Measurements from ENCODE around the gene FLVCR2.

The FLVCR2 gene

DNA sequence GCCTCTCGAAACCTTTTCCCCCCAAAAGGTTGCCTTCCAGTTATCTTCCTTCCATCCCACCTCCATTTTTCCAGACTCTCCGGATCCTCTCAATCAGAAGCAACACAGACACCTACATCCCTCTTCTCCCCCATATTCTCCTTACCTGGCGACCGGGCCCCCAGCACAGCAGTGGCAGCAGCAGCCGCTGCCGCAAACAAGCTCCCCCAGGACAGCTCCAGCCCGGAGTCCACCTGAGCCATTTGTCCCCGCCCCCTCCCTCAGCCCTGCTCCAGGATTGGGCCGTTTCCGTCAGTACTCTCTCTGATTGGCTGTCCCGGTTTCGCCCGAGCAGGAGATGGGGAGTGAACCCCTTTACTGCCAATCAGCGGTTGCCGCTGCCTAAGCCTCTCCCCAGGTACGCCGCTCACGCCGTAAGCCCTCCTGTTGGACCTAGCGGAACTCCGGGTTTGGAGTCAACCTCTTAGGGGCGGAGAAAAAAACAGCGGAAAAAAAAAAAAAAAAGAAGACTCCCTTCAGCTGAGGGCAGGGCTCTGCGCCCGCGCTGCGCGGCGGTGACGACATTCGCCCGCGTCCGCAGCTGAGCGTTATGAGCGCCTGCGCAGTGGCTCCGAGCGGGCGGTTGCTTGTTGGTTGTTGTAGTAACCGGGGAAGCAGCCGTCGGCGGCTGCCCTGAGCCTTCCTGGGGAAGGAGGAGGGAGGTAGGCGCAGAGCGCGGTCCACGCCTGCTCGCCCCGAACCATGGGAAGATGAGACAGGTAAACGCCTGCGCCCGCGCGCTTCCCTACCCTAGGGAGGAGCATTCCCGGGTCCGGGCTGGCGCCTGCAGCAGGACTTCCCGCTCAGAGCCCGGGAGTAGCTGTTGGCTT lies 82.4 kb downstream of the FLVCR2 start, which contains the start of the genes ERG28 and TTLL5 (continued):
- peak; percentile 66 for TF ChIP-seq ZEB2 (tag by site-specific recombination; IDR thresholded peaks at IDR 0.05)

DNA sequence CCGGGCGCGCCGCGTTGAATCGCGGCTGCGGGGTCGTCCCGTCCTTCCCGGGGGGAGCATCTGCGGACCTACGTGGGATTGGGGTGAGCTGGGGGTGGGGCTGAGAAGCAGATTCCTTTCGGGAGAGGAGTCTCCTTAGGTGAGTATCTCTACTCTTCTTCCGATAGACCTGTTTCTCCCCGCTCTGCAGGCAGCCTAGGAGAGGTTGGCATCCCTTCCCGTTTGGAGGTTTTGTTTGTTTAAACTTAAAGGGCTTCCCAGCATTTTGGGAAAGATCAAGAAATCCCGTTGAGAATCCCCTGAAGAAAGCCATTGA lies 83.0 kb downstream of the FLVCR2 start:
- ChIA-PET POLR2A (interaction anchor here (0.6 to 1.9 kb wide), 9 partner anchors 11 to 329 kb away, joined by 3 to 19 read pairs (median 6); partner anchors contain the start of genes FLVCR2 and TGFB3), CTCF (interaction anchor here (0.6 to 13.9 kb wide), 5 partner anchors 52 to 1194 kb away, joined by 3 to 266 read pairs (median 4); partner anchors contain the start of genes FLVCR2 and TGFB3)
- no peaks in the 10 kb centered on the region for H3K9me3 ChIP-seq (ENCODE audit: control insufficient read depth, insufficient read depth, low read depth, low read length)
- H3K27ac ChIP-seq (ENCODE audit: extremely low read depth, low read depth, low read length), result peak overlapping the region; percentile 79
- peaks cover 3% of the 10 kb centered on the region; the same call in 1 of the 2 replicates for H3K4me1 ChIP-seq (ENCODE audit: control insufficient read depth, insufficient read depth, low read length)
- peaks cover 19 to 34% of the 10 kb centered on the region in 2 experiments for H3K36me3 ChIP-seq (ENCODE audit: control insufficient read depth in 2 of 2, insufficient read depth in 1 of 2, low read length in 2 of 2)
- H3K4me3 ChIP-seq (ENCODE audit: low read depth, low read length), result peak overlapping the region; percentile 96
- TF ChIP-seq, protein P1, sequence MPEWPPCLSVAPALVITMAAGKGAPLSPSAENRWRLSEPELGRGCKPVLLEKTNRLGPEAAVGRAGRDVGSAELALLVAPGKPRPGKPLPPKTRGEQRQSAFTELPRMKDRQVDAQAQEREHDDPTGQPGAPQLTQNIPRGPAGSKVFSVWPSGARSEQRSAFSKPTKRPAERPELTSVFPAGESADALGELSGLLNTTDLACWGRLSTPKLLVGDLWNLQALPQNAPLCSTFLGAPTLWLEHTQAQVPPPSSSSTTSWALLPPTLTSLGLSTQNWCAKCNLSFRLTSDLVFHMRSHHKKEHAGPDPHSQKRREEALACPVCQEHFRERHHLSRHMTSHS (tag by site-specific recombination; IDR thresholded peaks at IDR 0.05), result no peak
- TF ChIP-seq, protein P2, sequence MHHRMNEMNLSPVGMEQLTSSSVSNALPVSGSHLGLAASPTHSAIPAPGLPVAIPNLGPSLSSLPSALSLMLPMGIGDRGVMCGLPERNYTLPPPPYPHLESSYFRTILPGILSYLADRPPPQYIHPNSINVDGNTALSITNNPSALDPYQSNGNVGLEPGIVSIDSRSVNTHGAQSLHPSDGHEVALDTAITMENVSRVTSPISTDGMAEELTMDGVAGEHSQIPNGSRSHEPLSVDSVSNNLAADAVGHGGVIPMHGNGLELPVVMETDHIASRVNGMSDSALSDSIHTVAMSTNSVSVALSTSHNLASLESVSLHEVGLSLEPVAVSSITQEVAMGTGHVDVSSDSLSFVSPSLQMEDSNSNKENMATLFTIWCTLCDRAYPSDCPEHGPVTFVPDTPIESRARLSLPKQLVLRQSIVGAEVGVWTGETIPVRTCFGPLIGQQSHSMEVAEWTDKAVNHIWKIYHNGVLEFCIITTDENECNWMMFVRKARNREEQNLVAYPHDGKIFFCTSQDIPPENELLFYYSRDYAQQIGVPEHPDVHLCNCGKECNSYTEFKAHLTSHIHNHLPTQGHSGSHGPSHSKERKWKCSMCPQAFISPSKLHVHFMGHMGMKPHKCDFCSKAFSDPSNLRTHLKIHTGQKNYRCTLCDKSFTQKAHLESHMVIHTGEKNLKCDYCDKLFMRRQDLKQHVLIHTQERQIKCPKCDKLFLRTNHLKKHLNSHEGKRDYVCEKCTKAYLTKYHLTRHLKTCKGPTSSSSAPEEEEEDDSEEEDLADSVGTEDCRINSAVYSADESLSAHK (tag by site-specific recombination; IDR thresholded peaks at IDR 0.05), result no peak
- no peak for TF ChIP-seq ZNF202 (tag by site-specific recombination; IDR thresholded peaks at IDR 0.05; ENCODE audit: borderline replicate concordance)
- TF ChIP-seq ZBTB48 (tag by site-specific recombination; IDR thresholded peaks at IDR 0.05), result no peak
- TF ChIP-seq, protein P3, sequence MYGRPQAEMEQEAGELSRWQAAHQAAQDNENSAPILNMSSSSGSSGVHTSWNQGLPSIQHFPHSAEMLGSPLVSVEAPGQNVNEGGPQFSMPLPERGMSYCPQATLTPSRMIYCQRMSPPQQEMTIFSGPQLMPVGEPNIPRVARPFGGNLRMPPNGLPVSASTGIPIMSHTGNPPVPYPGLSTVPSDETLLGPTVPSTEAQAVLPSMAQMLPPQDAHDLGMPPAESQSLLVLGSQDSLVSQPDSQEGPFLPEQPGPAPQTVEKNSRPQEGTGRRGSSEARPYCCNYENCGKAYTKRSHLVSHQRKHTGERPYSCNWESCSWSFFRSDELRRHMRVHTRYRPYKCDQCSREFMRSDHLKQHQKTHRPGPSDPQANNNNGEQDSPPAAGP (tag by site-specific recombination; IDR thresholded peaks at IDR 0.05), result no peak
- TF ChIP-seq ZNF76 (tag by site-specific recombination; IDR thresholded peaks at IDR 0.05; ENCODE audit: borderline replicate concordance, low read depth), result 0 out of 2 replicates have a peak, but pooled peaks have one; percentile 53
- TF ChIP-seq ZNF621 (tag by site-specific recombination; IDR thresholded peaks at IDR 0.05), result no peak
- peak; percentile 79 for TF ChIP-seq IKZF3 (tag by site-specific recombination; IDR thresholded peaks at IDR 0.05)
- TF ChIP-seq ZNF350 (tag by site-specific recombination; IDR thresholded peaks at IDR 0.05), result no peak
- no peak for TF ChIP-seq ZNF138 (tag by site-specific recombination; IDR thresholded peaks at IDR 0.05; ENCODE audit: borderline replicate concordance)
- no peak for TF ChIP-seq KLF7 (tag by site-specific recombination; IDR thresholded peaks at IDR 0.05; ENCODE audit: borderline replicate concordance)
- TF ChIP-seq KLF10 (tag by site-specific recombination; IDR thresholded peaks at IDR 0.05), result no peak; the same call in 1 of the 2 replicates
- no peak for TF ChIP-seq ZNF274 (IDR thresholded peaks at IDR 0.05; ENCODE audit: low read length)
- TF ChIP-seq ZNF274 (tag by site-specific recombination; IDR thresholded peaks at IDR 0.05; ENCODE audit: borderline replicate concordance), result no peak
- TF ChIP-seq ZSCAN30 (tag by site-specific recombination; IDR thresholded peaks at IDR 0.05), result no peak
- TF ChIP-seq ZNF426 (tag by site-specific recombination; IDR thresholded peaks at IDR 0.05), result no peak
- no peak for TF ChIP-seq ZNF221 (tag by site-specific recombination; IDR thresholded peaks at IDR 0.05; ENCODE audit: borderline replicate concordance)
- TF ChIP-seq OSR2 (tag by site-specific recombination; IDR thresholded peaks at IDR 0.05), result 0 out of 2 replicates have a peak, but pooled peaks have one; percentile 50
- TF ChIP-seq, protein P4, sequence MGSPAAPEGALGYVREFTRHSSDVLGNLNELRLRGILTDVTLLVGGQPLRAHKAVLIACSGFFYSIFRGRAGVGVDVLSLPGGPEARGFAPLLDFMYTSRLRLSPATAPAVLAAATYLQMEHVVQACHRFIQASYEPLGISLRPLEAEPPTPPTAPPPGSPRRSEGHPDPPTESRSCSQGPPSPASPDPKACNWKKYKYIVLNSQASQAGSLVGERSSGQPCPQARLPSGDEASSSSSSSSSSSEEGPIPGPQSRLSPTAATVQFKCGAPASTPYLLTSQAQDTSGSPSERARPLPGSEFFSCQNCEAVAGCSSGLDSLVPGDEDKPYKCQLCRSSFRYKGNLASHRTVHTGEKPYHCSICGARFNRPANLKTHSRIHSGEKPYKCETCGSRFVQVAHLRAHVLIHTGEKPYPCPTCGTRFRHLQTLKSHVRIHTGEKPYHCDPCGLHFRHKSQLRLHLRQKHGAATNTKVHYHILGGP (tag by site-specific recombination; IDR thresholded peaks at IDR 0.05), result no peak
- TF ChIP-seq, protein P5, sequence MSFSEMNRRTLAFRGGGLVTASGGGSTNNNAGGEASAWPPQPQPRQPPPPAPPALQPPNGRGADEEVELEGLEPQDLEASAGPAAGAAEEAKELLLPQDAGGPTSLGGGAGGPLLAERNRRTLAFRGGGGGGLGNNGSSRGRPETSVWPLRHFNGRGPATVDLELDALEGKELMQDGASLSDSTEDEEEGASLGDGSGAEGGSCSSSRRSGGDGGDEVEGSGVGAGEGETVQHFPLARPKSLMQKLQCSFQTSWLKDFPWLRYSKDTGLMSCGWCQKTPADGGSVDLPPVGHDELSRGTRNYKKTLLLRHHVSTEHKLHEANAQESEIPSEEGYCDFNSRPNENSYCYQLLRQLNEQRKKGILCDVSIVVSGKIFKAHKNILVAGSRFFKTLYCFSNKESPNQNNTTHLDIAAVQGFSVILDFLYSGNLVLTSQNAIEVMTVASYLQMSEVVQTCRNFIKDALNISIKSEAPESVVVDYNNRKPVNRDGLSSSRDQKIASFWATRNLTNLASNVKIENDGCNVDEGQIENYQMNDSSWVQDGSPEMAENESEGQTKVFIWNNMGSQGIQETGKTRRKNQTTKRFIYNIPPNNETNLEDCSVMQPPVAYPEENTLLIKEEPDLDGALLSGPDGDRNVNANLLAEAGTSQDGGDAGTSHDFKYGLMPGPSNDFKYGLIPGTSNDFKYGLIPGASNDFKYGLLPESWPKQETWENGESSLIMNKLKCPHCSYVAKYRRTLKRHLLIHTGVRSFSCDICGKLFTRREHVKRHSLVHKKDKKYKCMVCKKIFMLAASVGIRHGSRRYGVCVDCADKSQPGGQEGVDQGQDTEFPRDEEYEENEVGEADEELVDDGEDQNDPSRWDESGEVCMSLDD (tag by site-specific recombination; IDR thresholded peaks at IDR 0.05), result 0 out of 2 replicates have a peak, but pooled peaks have one; percentile 28
- TF ChIP-seq ZBTB17 (tag by site-specific recombination; IDR thresholded peaks at IDR 0.05), result 0 out of 2 replicates have a peak, but pooled peaks have one; percentile 22
- TF ChIP-seq HOXD13 (CRISPR knock-in tag; IDR thresholded peaks at IDR 0.05; ENCODE audit: borderline replicate concordance), result no peak
- TF ChIP-seq, protein P6, sequence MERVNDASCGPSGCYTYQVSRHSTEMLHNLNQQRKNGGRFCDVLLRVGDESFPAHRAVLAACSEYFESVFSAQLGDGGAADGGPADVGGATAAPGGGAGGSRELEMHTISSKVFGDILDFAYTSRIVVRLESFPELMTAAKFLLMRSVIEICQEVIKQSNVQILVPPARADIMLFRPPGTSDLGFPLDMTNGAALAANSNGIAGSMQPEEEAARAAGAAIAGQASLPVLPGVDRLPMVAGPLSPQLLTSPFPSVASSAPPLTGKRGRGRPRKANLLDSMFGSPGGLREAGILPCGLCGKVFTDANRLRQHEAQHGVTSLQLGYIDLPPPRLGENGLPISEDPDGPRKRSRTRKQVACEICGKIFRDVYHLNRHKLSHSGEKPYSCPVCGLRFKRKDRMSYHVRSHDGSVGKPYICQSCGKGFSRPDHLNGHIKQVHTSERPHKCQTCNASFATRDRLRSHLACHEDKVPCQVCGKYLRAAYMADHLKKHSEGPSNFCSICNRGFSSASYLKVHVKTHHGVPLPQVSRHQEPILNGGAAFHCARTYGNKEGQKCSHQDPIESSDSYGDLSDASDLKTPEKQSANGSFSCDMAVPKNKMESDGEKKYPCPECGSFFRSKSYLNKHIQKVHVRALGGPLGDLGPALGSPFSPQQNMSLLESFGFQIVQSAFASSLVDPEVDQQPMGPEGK (tag by site-specific recombination; IDR thresholded peaks at IDR 0.05), result peak; percentile 27; the same call in 1 of the 2 replicates

Data from HEK293 (cell line).